NCI-H1105 treated with DMSO at 0.1 percent for 48 hours (cell line): ENCODE data around the gene COMMD10.

Source experiments
- DNase-seq: peaks from one replicate; lab custom pipeline; 2025; lab: John Stamatoyannopoulos, UW

Gene COMMD10

GRCh38 chr5:116291271-116291670 lies 206.4 kb downstream of the COMMD10 start:
- DNase-seq = no peak

GRCh38 chr5:116292321-116292720 lies 207.5 kb downstream of the COMMD10 start:
- no peak for DNase-seq

GRCh38 chr5:116296335-116297072 lies 211.7 kb downstream of the COMMD10 start:
- no peak for DNase-seq

- DNase-seq = no peak
Measured at GRCh38 chr5:116297296-116297814, 212.5 kb downstream of the COMMD10 start.

GRCh38 chr5:116299746-116300640 lies 215.2 kb downstream of the COMMD10 start:
- DNase-seq = no peak

- DNase-seq = no peak
Measured at GRCh38 chr5:116301110-116301509, 216.3 kb downstream of the COMMD10 start.

GRCh38 chr5:116303340-116303739 lies 218.5 kb downstream of the COMMD10 start:
- no peak for DNase-seq

GRCh38 chr5:116303810-116304209 lies 219.0 kb downstream of the COMMD10 start:
- DNase-seq = peak; percentile 34

GRCh38 chr5:116305899-116306298 lies 221.1 kb downstream of the COMMD10 start:
- DNase-seq = no peak

GRCh38 chr5:116306846-116307245 lies 222.0 kb downstream of the COMMD10 start:
- DNase-seq = no peak

GRCh38 chr5:116308391-116308790 lies 223.6 kb downstream of the COMMD10 start:
- no peak for DNase-seq

- DNase-seq = no peak
Measured at GRCh38 chr5:116313366-116313765, 228.5 kb downstream of the COMMD10 start.

- no peak for DNase-seq
Measured at GRCh38 chr5:116315531-116315930, 230.7 kb downstream of the COMMD10 start.

GRCh38 chr5:116318091-116318854 lies 233.4 kb downstream of the COMMD10 start:
- DNase-seq = no peak

GRCh38 chr5:116320486-116320885 lies 235.7 kb downstream of the COMMD10 start:
- DNase-seq = no peak

GRCh38 chr5:116329503-116329902 lies 244.7 kb downstream of the COMMD10 start:
- DNase-seq = no peak

GRCh38 chr5:116340799-116341198 lies 256.0 kb downstream of the COMMD10 start:
- no peak for DNase-seq
